HuH-7.5 (cell line): Measurements from ENCODE around the gene LRMDA.

Source experiments
- DNase-seq: peaks from one replicate; pipeline ENCODE4 v3.0.0; 2011; ENCODE audit warnings: low spot score

LRMDA gene

GRCh38 chr10:75875740-75876139 is 444.3 kb downstream of the LRMDA start:
- no peak for DNase-seq

DNA sequence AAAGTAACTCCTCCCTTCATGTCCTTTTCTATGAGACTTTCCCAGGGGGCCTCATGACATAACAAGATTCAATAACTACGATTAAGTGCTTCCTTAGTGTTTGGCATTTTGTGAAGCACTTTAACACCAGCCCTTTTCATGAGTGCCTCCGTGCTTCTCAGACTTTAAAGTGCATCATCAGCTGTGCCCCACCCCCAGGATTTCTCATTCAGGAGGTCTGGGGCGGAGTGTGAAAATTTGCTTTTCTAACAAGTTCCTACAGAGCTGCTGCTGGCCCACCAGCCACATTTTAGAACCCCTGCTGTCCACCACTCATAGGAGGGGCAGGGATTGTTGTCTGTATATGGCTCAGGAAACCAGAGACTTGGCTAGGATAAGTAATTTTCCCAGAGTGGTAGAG is 445.3 kb downstream of the LRMDA start:
- DNase-seq: no peak

DNA sequence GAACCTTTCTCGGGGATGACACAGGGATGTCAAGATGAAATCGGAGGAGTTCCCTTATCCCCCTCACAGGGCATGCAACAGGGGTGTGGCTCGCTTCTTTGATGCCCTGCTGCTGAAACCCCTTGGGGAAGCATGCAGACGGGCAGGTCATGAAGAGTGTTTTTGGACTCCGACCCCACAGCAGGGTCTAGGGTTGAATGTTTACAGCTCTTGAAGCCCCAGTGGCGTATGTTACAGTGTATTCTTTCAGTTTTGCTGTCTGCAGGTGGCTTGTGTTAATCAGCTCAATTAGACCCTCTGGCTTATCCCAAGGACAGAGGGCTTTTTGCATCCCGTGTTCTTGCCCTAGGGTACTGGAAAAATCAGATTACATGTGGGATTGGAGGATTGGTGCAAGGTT is 446.5 kb downstream of the LRMDA start:
- no peak for DNase-seq

DNA sequence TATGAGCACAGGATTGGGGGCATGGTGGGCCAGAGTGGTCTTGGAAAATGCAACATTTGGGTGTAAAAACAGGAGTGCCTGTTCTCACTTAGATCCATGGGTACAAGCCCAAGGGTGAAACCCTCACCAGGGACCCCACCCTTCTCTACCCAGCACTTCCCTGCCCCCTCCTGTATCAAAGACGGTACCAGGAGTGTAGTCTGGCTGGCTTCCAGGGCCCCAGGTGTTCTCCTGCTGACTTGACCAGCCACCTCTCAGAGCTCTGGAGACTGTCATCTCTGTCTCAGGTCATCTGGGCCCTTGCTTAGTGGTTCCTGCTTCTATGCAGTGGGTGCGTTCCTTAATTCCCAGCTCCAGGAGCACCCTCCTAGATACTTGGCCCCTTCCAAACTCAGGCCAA is 447.2 kb downstream of the LRMDA start:
- DNase-seq: no peak

DNA sequence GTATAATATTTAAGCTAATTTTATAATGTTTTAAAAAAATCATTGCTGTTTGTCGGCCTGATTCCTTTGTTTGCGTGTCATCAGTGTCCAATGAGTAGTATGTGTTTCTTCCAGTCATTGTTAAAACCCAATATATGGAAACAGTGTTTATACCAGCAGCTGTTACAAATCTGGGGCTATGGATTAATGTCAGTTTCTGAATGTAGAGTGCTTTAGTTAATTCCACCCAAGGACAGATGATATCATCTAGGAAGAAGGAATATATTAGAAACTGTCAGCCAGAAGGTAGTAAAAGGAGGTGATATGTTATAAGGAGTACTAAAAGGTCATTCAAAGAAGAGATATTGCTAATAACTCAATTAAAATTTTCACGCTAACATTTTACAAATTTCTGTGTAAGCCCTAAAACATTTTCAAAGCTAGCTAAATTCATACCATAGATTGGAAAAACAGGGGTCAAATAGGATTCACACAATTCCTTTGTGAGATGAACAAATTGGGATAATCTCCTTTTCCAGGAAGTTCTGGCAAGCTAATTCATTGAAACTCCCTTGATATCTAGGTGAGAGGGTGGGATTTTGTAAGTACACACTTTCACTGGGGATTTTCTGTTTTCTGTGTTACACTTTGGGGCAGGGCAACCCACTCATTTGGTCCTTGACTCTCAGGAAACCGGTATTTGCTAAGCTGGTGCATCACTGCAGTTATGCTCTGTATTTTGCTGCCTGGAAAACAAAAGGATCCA is 448.8 kb downstream of the LRMDA start:
- DNase-seq: no peak

DNA sequence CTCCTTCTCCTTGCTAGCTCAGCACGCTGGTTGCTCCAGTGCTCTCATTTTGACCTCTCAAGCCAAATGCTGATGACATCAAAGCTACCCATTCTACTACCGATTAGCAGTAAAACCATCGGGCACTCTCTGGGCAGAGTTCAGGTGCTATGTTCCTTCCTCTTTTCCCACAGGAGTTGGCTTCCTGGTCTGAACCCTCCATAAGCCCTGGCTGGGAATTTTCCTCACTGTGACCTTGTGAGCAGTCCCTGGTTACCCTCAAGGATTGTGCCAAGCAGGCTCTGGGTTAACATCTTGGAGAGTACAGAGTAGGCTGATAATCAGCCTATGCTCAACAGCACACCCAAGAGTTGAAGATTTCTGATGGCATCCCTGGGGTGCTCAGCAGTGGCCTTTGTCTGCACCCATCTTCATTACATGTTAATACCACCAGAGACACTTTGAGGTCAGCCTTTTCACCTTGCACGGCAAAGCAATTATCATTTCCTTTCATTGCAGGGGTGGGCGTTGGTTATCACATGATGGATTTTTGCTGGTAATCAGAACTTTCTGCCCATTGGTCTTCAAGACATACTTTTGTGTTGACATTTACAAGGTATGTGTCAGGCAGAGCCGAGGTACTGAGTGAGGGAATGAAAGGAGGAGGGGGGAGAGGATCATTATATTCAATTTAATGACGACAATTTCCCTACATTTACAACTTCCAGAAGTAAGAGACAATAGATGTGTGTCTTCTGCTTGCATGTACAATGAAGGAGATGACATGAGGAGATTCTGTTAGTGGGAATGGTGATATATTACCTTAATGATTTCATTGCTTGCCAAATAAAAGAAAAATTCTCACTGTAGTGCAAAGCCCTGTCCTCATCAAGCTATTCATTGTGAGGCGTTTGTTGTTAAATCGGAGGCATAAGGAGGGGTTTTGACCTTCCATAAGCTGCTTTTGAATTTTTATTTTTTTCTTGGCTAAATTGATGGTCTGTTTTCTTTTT is 452.0 kb downstream of the LRMDA start:
- DNase-seq: no peak

DNA sequence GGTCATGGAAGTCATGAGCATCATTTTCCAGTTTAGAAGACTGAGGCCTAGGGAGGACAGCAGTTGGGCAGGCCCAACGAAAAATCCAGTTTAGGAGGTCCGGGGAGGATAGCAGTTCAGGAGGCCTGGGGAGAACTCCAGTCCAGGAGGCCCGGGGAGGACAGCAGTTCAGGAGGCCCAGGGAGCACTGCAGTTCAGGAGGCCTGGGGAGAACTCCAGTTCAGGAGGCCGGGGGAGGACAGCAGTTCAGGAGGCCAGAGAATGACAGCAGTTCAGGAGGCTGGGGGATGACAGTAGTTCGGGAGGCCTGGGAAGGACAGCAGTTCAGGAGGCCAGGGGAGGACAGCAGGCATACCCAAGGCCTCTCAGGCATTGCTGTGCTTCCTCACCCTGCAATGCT is 453.4 kb downstream of the LRMDA start:
- no peak for DNase-seq

DNA sequence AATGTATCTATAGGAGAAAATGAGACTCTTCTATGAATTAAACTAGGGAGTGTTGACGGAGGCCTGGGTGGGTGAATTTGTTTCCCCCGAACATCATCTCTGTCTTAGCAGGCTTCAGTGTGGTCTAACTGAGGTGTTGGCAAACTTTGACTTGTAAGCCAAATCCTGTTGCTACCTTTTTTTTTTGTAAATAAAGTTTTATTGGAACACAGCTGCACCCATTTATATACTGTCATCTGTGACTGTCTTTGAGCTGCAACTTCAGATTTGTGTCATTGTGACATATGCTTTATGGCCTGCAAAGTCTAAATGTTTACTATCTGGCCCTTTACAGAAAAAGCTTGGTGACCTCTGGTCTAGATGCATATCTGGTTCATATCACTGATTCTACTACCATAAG is 455.9 kb downstream of the LRMDA start:
- DNase-seq: no peak

DNA sequence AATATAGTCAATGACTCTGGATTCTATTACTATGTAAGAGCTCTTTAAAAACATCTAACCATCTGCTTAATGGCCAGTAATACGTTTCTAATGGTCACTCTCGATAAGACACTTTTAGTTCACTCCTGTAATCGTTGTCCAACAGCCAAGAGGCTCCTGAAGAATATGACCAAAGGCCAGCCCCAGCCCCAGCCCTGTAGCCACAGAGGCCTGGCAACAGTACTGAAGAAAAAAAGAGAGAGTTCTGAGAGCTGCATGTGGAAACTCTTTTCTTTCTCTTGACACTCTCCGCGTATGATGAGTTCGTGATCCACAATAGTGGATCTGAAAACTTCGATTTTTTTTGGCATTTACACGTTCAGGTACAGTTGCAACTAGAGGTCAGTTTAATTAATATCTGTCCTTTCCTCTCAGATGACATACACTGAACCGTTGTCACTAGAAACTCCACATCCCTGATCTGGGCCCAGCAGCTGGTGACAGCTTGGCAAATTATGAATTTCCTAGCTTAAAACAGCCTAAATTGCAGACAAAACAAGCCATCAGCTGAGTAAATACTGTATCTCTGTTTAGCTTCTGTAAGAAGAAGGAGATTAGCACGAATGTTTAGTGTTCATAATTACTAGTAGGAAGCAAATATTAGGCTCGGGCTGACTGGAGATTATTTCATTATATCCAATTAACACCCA is 456.7 kb downstream of the LRMDA start:
- no peak for DNase-seq

- DNase-seq: no peak
These were observed 457.6 kb downstream of the LRMDA start for GRCh38 chr10:75889051-75889450.

DNA sequence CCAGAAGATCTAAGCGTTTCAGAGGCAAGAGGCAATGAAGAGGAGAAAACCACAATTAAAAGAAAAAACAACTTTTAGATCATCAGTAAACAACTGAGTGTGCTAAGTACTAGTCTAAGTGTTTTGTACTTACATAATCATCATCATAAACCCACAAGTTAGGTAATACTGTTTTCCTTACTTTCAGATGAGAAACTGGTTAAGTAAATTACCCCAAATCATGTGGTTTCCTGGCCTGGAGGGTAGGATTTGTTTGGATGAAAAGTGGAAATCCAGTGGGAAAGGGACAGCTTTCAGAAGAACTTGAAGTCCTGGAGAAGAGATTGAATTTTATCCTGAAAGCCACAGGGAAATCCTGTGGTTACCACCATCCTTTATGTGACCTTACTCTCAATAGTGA is 463.3 kb downstream of the LRMDA start:
- DNase-seq: no peak

DNA sequence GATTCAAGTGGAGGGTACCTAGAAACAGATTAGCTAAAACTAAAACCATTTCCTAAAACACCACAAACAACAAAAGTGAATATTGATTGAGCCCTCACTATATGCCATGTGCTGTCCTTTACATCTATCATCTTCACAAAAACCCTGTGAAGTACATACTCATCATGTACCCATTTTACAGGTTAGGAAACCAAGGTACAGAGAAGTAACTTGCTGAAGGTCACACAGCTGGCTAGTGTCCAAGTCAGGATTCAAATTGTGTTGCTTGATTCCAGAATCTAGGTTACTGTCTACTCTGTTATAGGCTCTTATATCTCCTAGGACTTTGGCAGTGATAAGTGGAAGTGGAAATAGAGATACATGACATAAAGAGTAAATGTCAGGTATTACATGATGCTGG is 463.8 kb downstream of the LRMDA start:
- no peak for DNase-seq

DNA sequence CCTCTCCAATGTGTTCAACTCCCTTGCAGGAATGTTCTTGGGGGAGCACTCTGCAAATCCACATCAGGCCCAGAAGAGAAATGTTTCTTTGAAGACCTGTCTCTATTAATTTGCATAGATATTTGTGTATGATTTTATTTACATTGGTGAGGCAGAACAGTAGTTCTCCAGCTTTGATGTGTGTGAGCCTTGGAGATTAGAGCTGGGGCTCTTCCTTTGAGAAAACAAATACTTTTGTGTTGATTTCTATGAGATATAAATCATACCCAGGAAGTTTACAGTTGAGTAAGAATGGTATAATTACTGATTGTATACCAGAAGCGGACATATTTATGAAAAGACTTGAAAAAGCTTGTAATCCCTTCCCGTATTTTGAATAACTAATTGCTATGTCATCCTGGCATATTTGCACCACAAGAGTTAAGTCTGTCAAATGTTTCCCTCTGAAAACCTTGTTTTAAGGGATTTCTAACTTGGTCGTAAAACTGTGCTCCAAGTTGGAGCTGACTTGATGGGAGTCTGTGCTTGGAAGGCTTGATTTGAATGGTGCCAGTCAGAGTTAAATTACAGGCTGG is 468.5 kb downstream of the LRMDA start:
- DNase-seq: no peak

- DNase-seq: no peak
These were observed 471.4 kb downstream of the LRMDA start for GRCh38 chr10:75902816-75903215.

GRCh38 chr10:75904499-75905283 is 473.3 kb downstream of the LRMDA start:
- DNase-seq: no peak

- no peak for DNase-seq
These were observed 474.1 kb downstream of the LRMDA start for GRCh38 chr10:75905490-75905889.

GRCh38 chr10:75910032-75910431 is 478.6 kb downstream of the LRMDA start:
- DNase-seq: no peak

- DNase-seq: no peak
These were observed 480.0 kb downstream of the LRMDA start for GRCh38 chr10:75911426-75911825.

- no peak for DNase-seq
These were observed 485.5 kb downstream of the LRMDA start for GRCh38 chr10:75916906-75917305.

DNA sequence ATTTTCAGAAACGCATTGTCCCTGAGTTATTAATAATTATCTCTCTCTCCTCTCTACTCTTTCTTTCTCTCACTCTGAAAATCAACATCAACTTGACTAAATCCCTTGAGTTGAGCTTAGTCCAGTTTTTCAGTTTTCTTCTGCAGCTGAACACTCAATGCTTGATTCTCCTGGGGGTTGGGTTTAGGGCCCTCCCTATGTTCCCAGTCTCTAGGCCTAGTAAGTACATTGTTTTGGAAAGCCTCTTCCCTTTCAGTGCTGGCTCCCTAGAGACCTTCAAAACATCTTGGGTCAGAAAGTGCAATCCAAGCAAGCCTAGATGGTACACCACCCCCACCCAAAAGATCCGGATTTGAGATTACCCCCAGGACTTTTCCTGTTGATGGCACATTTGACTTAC is 488.5 kb downstream of the LRMDA start:
- no peak for DNase-seq

DNA sequence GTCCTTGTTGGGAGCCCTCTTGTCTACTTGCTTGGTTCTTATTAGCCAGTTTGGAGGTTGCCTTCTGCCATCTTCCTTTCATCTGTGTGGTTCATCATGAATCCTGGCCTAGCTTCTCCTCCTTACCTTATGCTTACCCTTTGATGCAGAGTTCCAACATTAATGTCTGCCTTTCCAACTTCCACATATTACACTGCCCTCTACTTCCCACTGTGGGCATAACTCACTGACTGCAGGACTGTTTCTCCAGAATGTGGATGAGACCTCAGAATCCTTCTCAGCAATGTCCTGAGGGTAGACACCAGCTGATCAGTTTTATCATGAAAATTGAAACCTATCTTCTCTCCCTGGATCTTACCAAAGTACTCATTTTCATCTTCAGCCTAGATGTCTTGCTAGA is 491.0 kb downstream of the LRMDA start:
- no peak for DNase-seq
